HepG2 (cell line): Measurements from ENCODE around the gene CD6. TPM values are rescaled to one million over a fixed set of nuclear protein-coding genes. Genes with fewer than 3 reads are reported as not detected.

ENCODE experiments used
- ATAC-seq: fragments of 200-7000 bp; cut with Tn5 transposase; 3 replicates; pipeline ENCODE4 v1.9.1; 2020; ENCODE audit warnings: mild to moderate bottlenecking, moderate library complexity
- BruUV-seq: library from RNA; stranded (reverse); fragments of 400-500 nt; replicated peaks from 2 replicates; lab custom pipeline; 2021; lab: Mats Ljungman, UMichigan
- CTCF ChIA-PET: fragments of 300-600 bp; formaldehyde crosslinking; extraction: SDS; loops from one replicate; lab custom pipeline; 2021; ENCODE audit warnings: low total read pairs, inconsistent platforms, low intra/inter-chr PET ratio; lab: Yijun Ruan, JAX
- POLR2A ChIA-PET: fragments of 350-600 bp; sonication (Branson Sonifier 250); formaldehyde crosslinking; loops from one replicate; lab custom pipeline; 2020; ENCODE audit warnings: antibody characterized with exemption, inconsistent platforms; lab: Yijun Ruan, JAX
- DNase-seq: peaks from one replicate; pipeline ENCODE4 v3.0.0-alpha.2; 2015; ENCODE audit warnings: low spot score
- FAIRE-seq: peaks from 3 replicates; lab custom pipeline; 2011; peaks lifted over from hg19 to GRCh38; lab: Jason Lieb, UNC
- H2AFZ ChIP-seq: one replicate; pipeline ENCODE4 v1.6.1; 2011; ENCODE audit warnings: low read length, inconsistent platforms
- H3K27ac ChIP-seq: fragments of 300-600 bp; 3 replicates; pipeline ENCODE4 v1.8.0; 2011; ENCODE audit warnings: mixed run types, mild to moderate bottlenecking, mixed read lengths, low read length, inconsistent platforms; ENCODE audit not compliant: insufficient read depth; ENCODE audit errors: extremely low read length
- H3K27me3 ChIP-seq, 2 experiments: fragments of 200-600 bp in 1 of 2; 2 replicates in 1 of 2; 3 replicates in 1 of 2; pipeline versions ENCODE4 v1.6.0 to v1.8.0; 2011; ENCODE audit warnings: low read length in 2 of 2, mild to moderate bottlenecking in 2 of 2, moderate library complexity in 2 of 2, inconsistent platforms in 1 of 2; ENCODE audit not compliant: insufficient read depth in 2 of 2, control insufficient read depth in 1 of 2
- H3K36me3 ChIP-seq, 2 experiments: fragments of 200-600 bp in 1 of 2; replicated peaks in 1 of 2; 2 replicates in 1 of 2; 3 replicates in 1 of 2; pipeline versions ENCODE4 v1.5.1 to v1.8.0; 2011; ENCODE audit warnings: low read length in 2 of 2, inconsistent platforms in 1 of 2; ENCODE audit not compliant: insufficient read depth in 2 of 2, control insufficient read depth in 1 of 2
- H3K4me1 ChIP-seq: 2 replicates; pipeline ENCODE4 v1.5.1; 2012; ENCODE audit warnings: low read length, inconsistent platforms; ENCODE audit not compliant: insufficient read depth
- H3K4me2 ChIP-seq: 2 replicates; pipeline ENCODE4 v1.6.0; 2011; ENCODE audit warnings: low read depth, low read length, inconsistent platforms
- H3K4me3 ChIP-seq, 3 experiments: fragments of 200-600 bp in 1 of 3; sonication (generic), shearing (Covaris generic) in 1 of 3; replicated peaks in 1 of 3; 2 replicates each; pipeline ENCODE4 v1.5.1; 2011 to 2016; ENCODE audit warnings: low read length in 3 of 3, inconsistent platforms in 2 of 3, low read depth in 2 of 3, mild to moderate bottlenecking in 2 of 3, control low read depth in 1 of 3, mixed read lengths in 1 of 3; ENCODE audit not compliant: insufficient read depth in 1 of 3
- H3K79me2 ChIP-seq: one replicate; pipeline ENCODE4 v1.6.1; 2011; ENCODE audit warnings: low read length, inconsistent platforms; ENCODE audit not compliant: insufficient read depth
- H3K9ac ChIP-seq: 2 replicates; pipeline ENCODE4 v1.6.0; 2011; ENCODE audit warnings: mild to moderate bottlenecking, low read depth, low read length, inconsistent platforms; ENCODE audit not compliant: insufficient read depth
- H3K9me3 ChIP-seq: 2 replicates; pipeline ENCODE4 v1.5.1; 2012; ENCODE audit warnings: mild to moderate bottlenecking, low read length
- H4K20me1 ChIP-seq: 2 replicates; pipeline ENCODE4 v1.6.0; 2011; ENCODE audit warnings: inconsistent platforms, mild to moderate bottlenecking, low read length, moderate library complexity; ENCODE audit not compliant: insufficient read depth
- GPN1 ChIP-seq: sonication (generic); formaldehyde crosslinking; IDR thresholded peaks from 2 replicates; pipeline ENCODE4 v1.5.1; 2020; ENCODE audit warnings: missing genetic modification reagents, borderline replicate concordance
- HDAC6 ChIP-seq: fragments of 200-600 bp; sonication (generic); IDR thresholded peaks from 2 replicates; pipeline ENCODE4 v1.7.0; 2017; ENCODE audit warnings: mild to moderate bottlenecking, antibody characterized with exemption, low read length, low read depth
- TARDBP ChIP-seq: sonication (generic); formaldehyde crosslinking; IDR thresholded peaks from 2 replicates; pipeline ENCODE4 v1.8.0; 2022; ENCODE audit warnings: mild to moderate bottlenecking, missing genetic modification reagents
- ZBTB2 ChIP-seq: sonication (generic); formaldehyde crosslinking; IDR thresholded peaks from 2 replicates; pipeline ENCODE4 v1.8.0; 2022; ENCODE audit warnings: low read depth, missing genetic modification reagents
- ZNF235 ChIP-seq: sonication (generic); formaldehyde crosslinking; IDR thresholded peaks from 2 replicates; pipeline ENCODE4 v1.8.1; 2023; ENCODE audit warnings: mild to moderate bottlenecking, missing genetic modification reagents, borderline replicate concordance
- ZNF550 ChIP-seq: sonication (generic); formaldehyde crosslinking; IDR thresholded peaks from 2 replicates; pipeline ENCODE4 v1.4.0; 2020; ENCODE audit warnings: mild to moderate bottlenecking, missing genetic modification reagents, borderline replicate concordance
- ZNF564 ChIP-seq: sonication (generic); formaldehyde crosslinking; IDR thresholded peaks from 2 replicates; pipeline ENCODE4 v1.8.1; 2023; ENCODE audit warnings: mild to moderate bottlenecking, missing genetic modification reagents
- WGBS: methylation state at CpG from one replicate; pipeline ENCODE4 v1.1.6; 2017; ENCODE audit warnings: low lambda C conversion rate; 5-methylcytosine and 5-hydroxymethylcytosine counted together
- in situ Hi-C: cut with HindIII; loops from 2 replicates; pipeline ENCODE4 v1.10.0; 2017; ENCODE audit warnings: low pct_unique_long_range_greater_than_20kb; ENCODE audit not compliant: extremely low pct_ligation_motif_present
- intact Hi-C: fragments of 100-400 bp; cut with micrococcal nuclease; formaldehyde crosslinking; loops from one replicate; pipeline ENCODE4 v1.10.0; 2022; ENCODE audit not compliant: unreplicated experiment
- polyA plus RNA-seq, 8 experiments: library from polyadenylated mRNA; depleted of rRNA in 3 of 8; stranded (reverse) in 7 of 8; unstranded in 1 of 8; fragments of >200 nt; fragmentation: Illumina TruSeq in 4 of 8; extraction: Trizol in 4 of 8; gene quantifications; 2 replicates each; pipeline versions ENCODE4 v1.2.1 to v1.2.3, GENCODE V29; 2011 to 2016; ENCODE audit warnings: low read depth in 4 of 8, missing spikeins in 1 of 8, mixed read lengths in 1 of 8; ENCODE audit not compliant: insufficient read depth in 1 of 8
- total RNA-seq, 5 experiments: library from RNA; depleted of rRNA; stranded (reverse); fragments of >200 nt; fragmentation: Illumina TruSeq; extraction: Trizol; gene quantifications; 2 replicates each; pipeline ENCODE4 v1.2.3, GENCODE V29; 2016; ENCODE audit warnings: low read depth in 1 of 5
- TF ChIP-seq, protein P1 (sequence below), 2 experiments: fragments of 450-650 bp in 1 of 2; sonication (generic) in 1 of 2; formaldehyde crosslinking; IDR thresholded peaks; 2 replicates each; pipeline versions ENCODE4 v1.5.0 to v1.8.0; 2020 to 2022; ENCODE audit warnings: mild to moderate bottlenecking in 1 of 2, missing genetic modification reagents in 1 of 2

Gene CD6
- total and polyA plus RNA-seq, 2 of the 13 experiments (the other 11 are each of a cell fraction or from before 2014, with no cell fraction given): not detected

GRCh38 chr11:61000426-61000825, 28.9 kb downstream of the CD6 start (continued):
- no peak for TF ChIP-seq ZBTB2
- no peak for TF ChIP-seq ZNF235 (CRISPR knock-in tag)
- TF ChIP-seq, all 625 proteins: peak for 0

DNA sequence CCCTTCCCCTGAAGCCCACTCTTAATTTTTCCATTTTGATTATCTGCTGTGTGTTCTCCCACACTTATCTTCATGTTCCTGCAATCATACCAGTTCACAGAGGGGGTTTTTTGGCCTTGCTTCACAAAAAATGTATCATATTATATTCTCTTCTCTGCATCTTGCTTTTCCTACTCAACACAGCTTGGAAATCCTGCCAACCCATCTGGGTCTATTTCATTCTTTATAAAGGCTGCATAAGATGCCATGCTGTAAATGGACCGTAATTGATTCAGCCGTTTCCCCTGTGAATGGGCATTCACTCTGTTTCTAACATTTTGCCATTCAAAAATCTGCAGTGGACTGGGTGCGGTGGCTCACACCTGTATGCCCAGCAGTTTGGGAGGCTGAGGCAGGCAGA, 30.5 kb downstream of the CD6 start:
- Histone ChIP-seq H3K79me2 (no peaks in the 10 kb centered on the region), H3K9ac (no peak overlapping the region), H4K20me1 (no peaks in the 10 kb centered on the region), H3K4me3 (no peak overlapping the region), H3K27me3 (peaks cover 4 to 43% of the 10 kb centered on the region in 2 experiments; a peak in 4 of 5 replicates), H3K27ac (no peak overlapping the region), H3K4me2 (no peak overlapping the region), H3K36me3 (no peaks in the 10 kb centered on the region), H3K4me1 (peaks cover 9% of the 10 kb centered on the region), H2AFZ (no peak overlapping the region)
- CTCF ChIA-PET: no interaction called here
- BruUV-seq: no TSS peak
- intact Hi-C loops: no loop called here
- ATAC-seq (no peak), FAIRE-seq (no peak), DNase-seq (no peak)
- POLR2A ChIA-PET: no interaction called here
- 79% methylated on average over 3 of the region's 3 CpGs for WGBS
- in situ Hi-C loops: no loop called here
- no peak for TF ChIP-seq TARDBP (CRISPR knock-in tag)
- TF ChIP-seq ZNF550: no peak
- TF ChIP-seq, protein P1, sequence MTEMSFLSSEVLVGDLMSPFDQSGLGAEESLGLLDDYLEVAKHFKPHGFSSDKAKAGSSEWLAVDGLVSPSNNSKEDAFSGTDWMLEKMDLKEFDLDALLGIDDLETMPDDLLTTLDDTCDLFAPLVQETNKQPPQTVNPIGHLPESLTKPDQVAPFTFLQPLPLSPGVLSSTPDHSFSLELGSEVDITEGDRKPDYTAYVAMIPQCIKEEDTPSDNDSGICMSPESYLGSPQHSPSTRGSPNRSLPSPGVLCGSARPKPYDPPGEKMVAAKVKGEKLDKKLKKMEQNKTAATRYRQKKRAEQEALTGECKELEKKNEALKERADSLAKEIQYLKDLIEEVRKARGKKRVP (CRISPR knock-in tag; IDR thresholded peaks at IDR 0.05): no peak
- TF ChIP-seq ZNF564: no peak
- TF ChIP-seq GPN1 (CRISPR knock-in tag): no peak
- TF ChIP-seq HDAC6: no peak
- TF ChIP-seq, all 625 proteins: peak for 0
- no peaks in the 10 kb centered on the region for H3K9me3 ChIP-seq
